H9 (cell line): ENCODE measurements around the gene KRTAP12-1. TPM values are rescaled to one million over a fixed set of nuclear protein-coding genes. Genes with fewer than 3 reads are reported as not detected.
"Not testable (repeated sequence)": the region's sequence is repeated elsewhere in the genome, so short reads cannot be mapped to it uniquely, and the experiment has no call there.

Source experiments
- DNase-seq: peaks from one replicate; pipeline ENCODE4 v3.0.0-alpha.2; 2017
- H2AFZ ChIP-seq: one replicate; pipeline ENCODE4 v1.6.1; 2013; ENCODE audit warnings: mild to moderate bottlenecking, low read length, control low read depth, moderate library complexity
- H2AK5ac ChIP-seq: 2 replicates; pipeline ENCODE4 v1.6.1; 2013; ENCODE audit warnings: low read length, control low read depth, mixed read lengths; ENCODE audit not compliant: insufficient read length
- H2BK120ac ChIP-seq: one replicate; pipeline ENCODE4 v1.6.1; 2013; ENCODE audit warnings: low read depth, mild to moderate bottlenecking, low read length, control low read depth, inconsistent platforms; ENCODE audit not compliant: poor library complexity, severe bottlenecking
- H2BK12ac ChIP-seq: 2 replicates; pipeline ENCODE4 v1.6.1; 2013; ENCODE audit warnings: low read length, control low read depth, mixed read lengths, low read depth; ENCODE audit not compliant: insufficient read length
- H2BK15ac ChIP-seq: 2 replicates; pipeline ENCODE4 v1.6.1; 2013; ENCODE audit warnings: low read depth, low read length, control low read depth
- H2BK20ac ChIP-seq: one replicate; pipeline ENCODE4 v1.6.1; 2013; ENCODE audit warnings: low read depth, mild to moderate bottlenecking, low read length, control low read depth, inconsistent platforms; ENCODE audit not compliant: poor library complexity, severe bottlenecking
- H2BK5ac ChIP-seq: 2 replicates; pipeline ENCODE4 v1.6.1; 2013; ENCODE audit warnings: low read length, control low read depth, mixed read lengths; ENCODE audit not compliant: insufficient read length
- H3K14ac ChIP-seq: 2 replicates; pipeline ENCODE4 v1.6.1; 2013; ENCODE audit warnings: low read length, control low read depth; ENCODE audit not compliant: insufficient read depth
- H3K18ac ChIP-seq: 2 replicates; pipeline ENCODE4 v1.6.1; 2013; ENCODE audit warnings: low read depth, mild to moderate bottlenecking, mixed read lengths, low read length, control low read depth; ENCODE audit not compliant: insufficient read length
- H3K23ac ChIP-seq: 2 replicates; pipeline ENCODE4 v1.6.1; 2013; ENCODE audit warnings: low read length, control low read depth, mixed read lengths, low read depth; ENCODE audit not compliant: insufficient read length
- H3K23me2 ChIP-seq: 2 replicates; pipeline ENCODE4 v1.6.1; 2013; ENCODE audit warnings: low read depth, mild to moderate bottlenecking, mixed read lengths, low read length, control low read depth; ENCODE audit not compliant: insufficient read length, poor library complexity, severe bottlenecking
- H3K27ac ChIP-seq: 2 replicates; pipeline ENCODE4 v1.5.1; 2013; ENCODE audit warnings: low read length, control low read depth, mixed read lengths, low read depth; ENCODE audit not compliant: insufficient read length
- H3K27me3 ChIP-seq: 2 replicates; pipeline ENCODE4 v1.6.1; 2013; ENCODE audit warnings: low read length, control low read depth, inconsistent platforms; ENCODE audit not compliant: insufficient read depth
- H3K4ac ChIP-seq: 2 replicates; pipeline ENCODE4 v1.6.1; 2013; ENCODE audit warnings: low read depth, mild to moderate bottlenecking, control low read depth, inconsistent platforms, low read length, moderate library complexity
- H3K4me1 ChIP-seq: 2 replicates; pipeline ENCODE4 v1.6.1; 2013; ENCODE audit warnings: low read length, control low read depth, inconsistent platforms; ENCODE audit not compliant: insufficient read depth
- H3K4me2 ChIP-seq: 2 replicates; pipeline ENCODE4 v1.6.1; 2013; ENCODE audit warnings: low read length, control low read depth, mixed read lengths; ENCODE audit not compliant: insufficient read length, insufficient read depth
- H3K56ac ChIP-seq: 2 replicates; pipeline ENCODE4 v1.6.1; 2013; ENCODE audit warnings: low read depth, mild to moderate bottlenecking, mixed read lengths, low read length, control low read depth; ENCODE audit not compliant: insufficient read length
- H3K79me1 ChIP-seq: 2 replicates; pipeline ENCODE4 v1.6.1; 2013; ENCODE audit warnings: low read depth, mild to moderate bottlenecking, moderate library complexity, low read length, control low read depth, inconsistent platforms; ENCODE audit not compliant: insufficient read depth, poor library complexity, severe bottlenecking
- H3K79me2 ChIP-seq: 2 replicates; pipeline ENCODE4 v1.6.1; 2013; ENCODE audit warnings: low read length, control low read depth, inconsistent platforms; ENCODE audit not compliant: insufficient read depth
- H3K9ac ChIP-seq: 2 replicates; pipeline ENCODE4 v1.6.1; 2013; ENCODE audit warnings: low read length, control low read depth, mixed read lengths; ENCODE audit not compliant: insufficient read length; ENCODE audit errors: extremely low read depth
- H3K9me3 ChIP-seq: one replicate; pipeline ENCODE4 v1.6.1; 2013; ENCODE audit warnings: low read depth, low read length, inconsistent platforms; ENCODE audit not compliant: control insufficient read depth
- H3T11ph ChIP-seq: one replicate; pipeline ENCODE4 v1.6.1; 2013; ENCODE audit warnings: mild to moderate bottlenecking, low read length, control low read depth, inconsistent platforms
- H4K20me1 ChIP-seq: one replicate; pipeline ENCODE4 v1.6.1; 2013; ENCODE audit not compliant: control insufficient read depth, insufficient read length, insufficient read depth
- H4K5ac ChIP-seq: 2 replicates; pipeline ENCODE4 v1.6.1; 2013; ENCODE audit warnings: low read depth, mild to moderate bottlenecking, mixed read lengths, low read length, control low read depth; ENCODE audit not compliant: insufficient read length
- H4K8ac ChIP-seq: replicated peaks from 2 replicates; pipeline ENCODE4 v1.6.1; 2013; ENCODE audit warnings: low read length, control low read depth, mixed read lengths, low read depth; ENCODE audit not compliant: insufficient read length
- H4K91ac ChIP-seq: 2 replicates; pipeline ENCODE4 v1.6.1; 2013; ENCODE audit warnings: low read depth, mild to moderate bottlenecking, moderate library complexity, mixed read lengths, low read length, control low read depth; ENCODE audit not compliant: insufficient read length
- H3K27ac Mint-ChIP-seq, 3 experiments: 2 replicates in 2 of 3; 3 replicates in 1 of 3; pipeline ENCODE4 v1.8.0; 2020 to 2021; ENCODE audit warnings: mixed read lengths in 3 of 3, mild to moderate bottlenecking in 1 of 3, moderate library complexity in 1 of 3
- H3K27me3 Mint-ChIP-seq: 2 replicates; pipeline ENCODE4 v1.8.0; 2021; ENCODE audit warnings: low read depth, mild to moderate bottlenecking, moderate library complexity, mixed read lengths
- H3K36me3 Mint-ChIP-seq, 3 experiments: 2 replicates in 2 of 3; 3 replicates in 1 of 3; pipeline ENCODE4 v1.8.0; 2020 to 2021; ENCODE audit warnings: low read depth in 3 of 3, mixed read lengths in 3 of 3; ENCODE audit not compliant: insufficient read depth in 1 of 3
- H3K4me1 Mint-ChIP-seq, 2 experiments: 2 replicates each; pipeline ENCODE4 v1.8.0; 2020; ENCODE audit warnings: mixed read lengths in 2 of 2
- H3K4me3 Mint-ChIP-seq, 2 experiments: 2 replicates in 1 of 2; 3 replicates in 1 of 2; pipeline ENCODE4 v1.8.0; 2020 to 2021; ENCODE audit warnings: mild to moderate bottlenecking in 2 of 2, mixed read lengths in 2 of 2, moderate library complexity in 1 of 2
- H3K9me3 Mint-ChIP-seq, 2 experiments: 2 replicates in 1 of 2; 3 replicates in 1 of 2; pipeline ENCODE4 v1.8.0; 2020; ENCODE audit warnings: mild to moderate bottlenecking in 2 of 2, mixed read lengths in 2 of 2, moderate library complexity in 1 of 2
- WGBS: extraction: QIAGEN DNeasy Blood & Tissue Kit; methylation state at CpG from one replicate; pipeline ENCODE4 v1.1.7; 2013; ENCODE audit warnings: missing lambda C conversion rate, low lambda C conversion rate, mixed read lengths; ENCODE audit not compliant: insufficient read length; ENCODE audit errors: extremely low coverage; 5-methylcytosine and 5-hydroxymethylcytosine counted together
- total RNA-seq: library from RNA; stranded (reverse); gene quantifications from 2 replicates; pipeline ENCODE4 v1.2.1, GENCODE V29; 2021
- TF ChIP-seq, protein P1 (sequence below): fragments of 200-600 bp; sonication (generic); conservative IDR thresholded peaks from 3 replicates; pipeline ENCODE4 v1.8.0; 2021; ENCODE audit warnings: antibody characterized with exemption, mild to moderate bottlenecking

The KRTAP12-1 gene
- total RNA-seq, 1 experiment from 2014 or later = not detected

DNA sequence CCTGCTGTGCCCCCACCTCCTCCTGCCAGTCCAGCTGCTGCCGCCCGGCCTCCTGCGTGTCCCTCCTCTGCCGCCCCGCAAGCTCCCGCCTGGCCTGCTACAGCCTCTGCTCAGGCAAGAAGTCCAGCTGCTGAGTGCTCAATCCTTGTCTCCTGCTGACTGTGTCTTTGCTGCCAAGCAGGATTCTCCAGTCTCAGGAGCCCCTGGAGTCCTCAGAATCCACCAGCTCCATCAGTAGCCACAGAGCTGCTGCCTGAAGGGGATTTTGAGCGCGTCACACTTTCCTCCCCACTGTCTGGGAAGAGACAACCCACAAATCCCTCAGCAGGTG is 34.8 kb downstream of the KRTAP12-1 start:
- Histone ChIP-seq H3K27ac (no peak overlapping the region), H3K56ac (no peak overlapping the region), H3K4ac (no peak overlapping the region), H3K27me3 (no peaks in the 10 kb centered on the region), H3K18ac (no peak overlapping the region), H3K23ac (no peak overlapping the region), H4K8ac (no peak overlapping the region), H3K4me2 (no peak overlapping the region), H2AK5ac (no peak overlapping the region), H3K79me2 (no peaks in the 10 kb centered on the region), H4K91ac (no peak overlapping the region), H4K5ac (no peak overlapping the region), H2BK20ac (no peak overlapping the region), H4K20me1 (no peaks in the 10 kb centered on the region), H2BK12ac (no peak overlapping the region), H2AFZ (no peak overlapping the region), H3K4me1 (no peaks in the 10 kb centered on the region), H3K14ac (no peak overlapping the region; the same call in 1 of the 2 replicates), H2BK5ac (no peak overlapping the region), H3T11ph (no peak overlapping the region), H3K23me2 (peaks cover 2% of the 10 kb centered on the region), H3K79me1 (no peaks in the 10 kb centered on the region), H3K9ac (no peak overlapping the region), H2BK15ac (no peak overlapping the region), H2BK120ac (no peak overlapping the region), H3K9me3 (no peaks in the 10 kb centered on the region)
- Mint-ChIP-seq H3K4me3 (peak overlapping the region in 1 of 2 experiments; percentile 36; a peak in 1 of 5 replicates), H3K9me3 (peaks cover 22 to 27% of the 10 kb centered on the region in 2 experiments), H3K27me3 (peaks cover 4% of the 10 kb centered on the region), H3K27ac (peak overlapping the region; percentile 53 to 88 (median 76); a peak in 5 of 7 replicates), H3K4me1 (peaks cover 11 to 14% of the 10 kb centered on the region in 2 experiments), H3K36me3 (peaks cover 11 to 20% (median 16%) of the 10 kb centered on the region in 3 experiments)
- no peak for DNase-seq
- TF ChIP-seq, protein P1, sequence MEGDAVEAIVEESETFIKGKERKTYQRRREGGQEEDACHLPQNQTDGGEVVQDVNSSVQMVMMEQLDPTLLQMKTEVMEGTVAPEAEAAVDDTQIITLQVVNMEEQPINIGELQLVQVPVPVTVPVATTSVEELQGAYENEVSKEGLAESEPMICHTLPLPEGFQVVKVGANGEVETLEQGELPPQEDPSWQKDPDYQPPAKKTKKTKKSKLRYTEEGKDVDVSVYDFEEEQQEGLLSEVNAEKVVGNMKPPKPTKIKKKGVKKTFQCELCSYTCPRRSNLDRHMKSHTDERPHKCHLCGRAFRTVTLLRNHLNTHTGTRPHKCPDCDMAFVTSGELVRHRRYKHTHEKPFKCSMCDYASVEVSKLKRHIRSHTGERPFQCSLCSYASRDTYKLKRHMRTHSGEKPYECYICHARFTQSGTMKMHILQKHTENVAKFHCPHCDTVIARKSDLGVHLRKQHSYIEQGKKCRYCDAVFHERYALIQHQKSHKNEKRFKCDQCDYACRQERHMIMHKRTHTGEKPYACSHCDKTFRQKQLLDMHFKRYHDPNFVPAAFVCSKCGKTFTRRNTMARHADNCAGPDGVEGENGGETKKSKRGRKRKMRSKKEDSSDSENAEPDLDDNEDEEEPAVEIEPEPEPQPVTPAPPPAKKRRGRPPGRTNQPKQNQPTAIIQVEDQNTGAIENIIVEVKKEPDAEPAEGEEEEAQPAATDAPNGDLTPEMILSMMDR = no peak
- no CpG with 5 or more reads among the region's 8 CpGs for WGBS

DNA sequence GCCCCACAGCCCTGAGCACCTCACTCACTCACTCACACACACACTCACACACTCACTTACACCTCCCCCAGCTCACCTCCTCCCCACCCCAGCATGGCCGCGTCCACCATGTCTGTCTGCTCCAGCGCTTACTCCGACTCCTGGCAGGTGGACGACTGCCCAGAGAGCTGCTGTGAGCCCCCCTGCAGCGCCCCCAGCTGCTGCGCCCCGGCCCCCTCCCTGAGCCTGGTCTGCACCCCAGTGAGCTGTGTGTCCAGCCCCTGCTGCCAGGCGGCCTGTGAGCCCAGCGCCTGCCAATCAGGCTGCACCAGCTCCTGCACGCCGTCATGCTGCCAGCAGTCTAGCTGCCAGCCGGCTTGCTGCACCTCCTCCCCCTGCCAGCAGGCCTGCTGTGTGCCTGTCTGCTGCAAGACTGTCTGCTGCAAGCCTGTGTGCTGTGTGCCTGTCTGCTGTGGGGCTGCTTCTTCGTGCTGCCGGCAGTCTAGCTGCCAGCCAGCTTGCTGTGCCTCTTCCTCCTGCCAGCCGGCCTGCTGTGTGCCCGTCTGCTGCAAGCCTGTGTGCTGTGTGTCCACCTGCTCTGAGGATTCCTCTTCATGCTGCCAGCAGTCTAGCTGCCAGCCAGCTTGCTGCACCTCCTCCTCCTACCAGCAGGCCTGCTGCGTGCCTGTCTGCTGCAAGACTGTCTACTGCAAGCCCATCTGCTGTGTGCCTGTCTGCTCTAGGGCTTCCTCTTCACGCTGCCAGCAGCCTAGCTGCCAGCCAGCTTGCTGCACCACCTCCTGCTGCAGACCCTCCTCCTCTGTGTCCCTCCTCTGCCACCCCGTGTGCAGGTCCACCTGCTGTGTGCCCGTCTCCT is 35.4 kb downstream of the KRTAP12-1 start, which contains the start of gene KRTAP10-11:
Gene KRTAP10-11, plus strand, starts transcription at position 49 of the 856 bp plus-strand sequence. Its CDS starts 45 bp downstream, at position 94.
- H4K5ac ChIP-seq, H2BK120ac ChIP-seq, H3K4me1 ChIP-seq, H2BK5ac ChIP-seq, H3K56ac ChIP-seq, H3K27me3 Mint-ChIP-seq, H2AFZ ChIP-seq, H2BK15ac ChIP-seq, H3T11ph ChIP-seq, H2BK20ac ChIP-seq, H3K18ac ChIP-seq, H2AK5ac ChIP-seq, H3K4me2 ChIP-seq, H3K79me1 ChIP-seq, H4K91ac ChIP-seq, H3K27ac ChIP-seq, H3K9me3 ChIP-seq, H3K14ac ChIP-seq, H3K9ac ChIP-seq, DNase-seq, H3K79me2 ChIP-seq, H3K4ac ChIP-seq, H3K23ac ChIP-seq, H4K8ac ChIP-seq, H4K20me1 ChIP-seq, H2BK12ac ChIP-seq, H3K27me3 ChIP-seq, H3K23me2 ChIP-seq: not testable (repeated sequence)
- Mint-ChIP-seq H3K9me3 (peaks cover 22 to 27% of the 10 kb centered on the region in 2 experiments), H3K27ac (peak within 1 kb of the TSS; percentile 53 to 88 (median 76); a peak in 5 of 7 replicates), H3K36me3 (peaks cover 11 to 20% (median 16%) of the 10 kb centered on the region in 3 experiments), H3K4me1 (peaks cover 11 to 14% of the 10 kb centered on the region in 2 experiments), H3K4me3 (peak within 1 kb of the TSS in 1 of 2 experiments; percentile 36; a peak in 1 of 5 replicates)
- WGBS = no CpG with 5 or more reads among the region's 21 CpGs
